ENCODE results near the gene IL3.
"Not testable (repeated sequence)": the region's sequence is repeated elsewhere in the genome, so short reads cannot be mapped to it uniquely, and the experiment has no call there.

The IL3 gene

DNA sequence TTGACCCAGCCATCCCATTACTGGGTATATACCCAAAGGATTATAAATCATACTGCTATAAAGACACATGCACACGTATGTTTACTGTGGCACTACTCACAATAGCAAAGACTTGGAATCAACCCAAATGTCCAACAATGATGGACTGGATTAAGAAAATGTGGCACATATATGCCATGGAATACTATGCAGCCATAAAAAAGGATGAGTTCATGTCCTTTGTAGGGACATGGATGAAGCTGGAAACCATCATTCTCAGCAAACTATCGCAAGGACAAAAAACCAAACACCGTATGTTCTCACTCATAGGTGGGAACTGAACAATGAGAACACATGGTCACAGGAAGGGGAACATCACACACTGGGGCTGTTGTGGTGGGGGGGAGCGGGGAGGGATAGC is 48.5 kb downstream of the IL3 start:
- not testable (repeated sequence) for DNase-seq (ENCODE audit: low spot score in 2 of 2); H3K27me3 Mint-ChIP-seq; H3K4me3 Mint-ChIP-seq; H3K27ac Mint-ChIP-seq (ENCODE audit: low read depth); H3K36me3 Mint-ChIP-seq (ENCODE audit: insufficient read depth); ATAC-seq (replicated peaks; ENCODE audit: extremely low read depth, poor library complexity, severe bottlenecking); H3K9me3 Mint-ChIP-seq
- peaks cover 46% of the 10 kb centered on the region for H3K4me1 Mint-ChIP-seq

DNA sequence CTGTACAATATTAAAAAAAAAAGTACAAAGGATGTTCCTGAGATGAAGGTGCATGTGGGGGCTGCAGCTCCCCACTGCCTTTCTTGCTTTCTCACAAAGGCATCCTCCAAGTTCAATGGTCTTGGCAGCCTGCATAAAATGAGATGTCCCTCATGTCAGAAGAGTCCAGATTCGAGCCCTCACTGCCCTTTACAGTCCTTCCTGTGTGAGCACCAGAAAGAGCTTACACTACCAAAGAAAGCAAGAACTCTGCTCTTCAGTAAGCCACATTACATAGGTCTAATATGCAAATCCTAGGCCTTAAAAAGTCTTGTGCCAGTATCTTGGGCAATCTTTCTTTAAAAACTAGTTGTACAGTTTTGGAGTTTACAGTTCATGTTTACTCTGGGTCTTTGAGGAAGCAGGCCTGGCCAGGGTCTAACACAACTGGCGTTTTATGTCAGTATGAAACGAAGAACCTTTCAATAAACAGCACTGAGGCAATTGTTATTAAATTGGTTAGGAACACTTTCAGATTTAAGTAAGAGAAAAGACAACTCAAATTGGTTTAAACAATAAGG is 49.1 kb downstream of the IL3 start:
- peaks cover 2% of the 10 kb centered on the region for H3K36me3 Mint-ChIP-seq (ENCODE audit: insufficient read depth)
- H3K9me3 Mint-ChIP-seq, result no peaks in the 10 kb centered on the region
- peaks cover 46% of the 10 kb centered on the region for H3K4me1 Mint-ChIP-seq
- no peak for DNase-seq (ENCODE audit: low spot score in 2 of 2)
- H3K27ac Mint-ChIP-seq (ENCODE audit: low read depth), result no peak overlapping the region
- ATAC-seq (replicated peaks; ENCODE audit: extremely low read depth, poor library complexity, severe bottlenecking), result no peak
- no peak overlapping the region for H3K4me3 Mint-ChIP-seq
- H3K27me3 Mint-ChIP-seq, result no peaks in the 10 kb centered on the region

DNA sequence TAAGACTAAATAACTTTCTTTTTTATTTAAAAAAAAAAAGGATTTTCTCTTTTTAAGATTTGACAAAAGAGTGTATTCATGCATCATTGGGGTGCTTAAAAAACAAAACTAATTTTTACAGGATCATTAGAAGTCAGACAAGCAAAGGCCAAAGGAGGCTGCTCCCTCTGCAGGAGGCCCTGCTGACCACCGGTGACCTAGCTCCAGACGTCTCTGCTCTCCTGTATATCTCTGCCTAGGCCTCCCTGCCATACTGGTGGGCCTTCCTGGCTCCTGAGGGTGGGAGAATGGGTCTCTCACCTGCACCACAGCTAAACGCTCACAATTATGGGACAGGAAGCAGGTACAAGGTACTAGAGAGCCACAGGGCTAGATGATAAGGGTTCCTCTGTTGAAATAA is 49.7 kb downstream of the IL3 start:
- no peak for DNase-seq (ENCODE audit: low spot score in 2 of 2)
- H3K27me3 Mint-ChIP-seq, result no peaks in the 10 kb centered on the region
- H3K4me3 Mint-ChIP-seq, result no peak overlapping the region
- no peak overlapping the region for H3K27ac Mint-ChIP-seq (ENCODE audit: low read depth)
- peaks cover 46% of the 10 kb centered on the region for H3K4me1 Mint-ChIP-seq
- ATAC-seq (replicated peaks; ENCODE audit: extremely low read depth, poor library complexity, severe bottlenecking), result no peak
- H3K9me3 Mint-ChIP-seq, result no peaks in the 10 kb centered on the region
- peaks cover 2% of the 10 kb centered on the region for H3K36me3 Mint-ChIP-seq (ENCODE audit: insufficient read depth)

DNA sequence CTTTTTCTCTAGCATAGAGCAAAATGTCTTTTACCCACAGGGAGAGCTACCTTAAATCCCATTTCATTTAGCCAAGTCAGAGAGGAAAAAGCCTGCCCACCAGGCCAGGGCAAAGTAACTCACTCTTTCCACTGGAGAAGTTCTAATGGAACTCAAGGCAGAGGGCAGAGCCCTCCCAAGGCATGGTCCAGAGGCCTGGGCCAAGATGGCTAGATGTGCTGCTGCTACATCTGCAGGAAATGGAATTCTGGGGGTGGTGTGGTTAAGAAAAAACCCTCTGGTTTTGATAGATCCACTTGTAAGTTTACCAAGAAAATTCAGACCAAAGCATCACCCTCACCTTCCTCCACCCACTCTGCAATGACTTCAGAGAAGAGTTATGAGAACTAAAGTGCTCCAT is 50.5 kb downstream of the IL3 start:
- DNase-seq (ENCODE audit: low spot score in 2 of 2) (no peak), ATAC-seq (replicated peaks; ENCODE audit: extremely low read depth, poor library complexity, severe bottlenecking) (no peak)
- Mint-ChIP-seq H3K27ac (ENCODE audit: low read depth) (no peak overlapping the region), H3K36me3 (ENCODE audit: insufficient read depth) (peaks cover 2% of the 10 kb centered on the region), H3K4me1 (peaks cover 45% of the 10 kb centered on the region), H3K4me3 (peak overlapping the region; percentile 3), H3K27me3 (no peaks in the 10 kb centered on the region), H3K9me3 (no peaks in the 10 kb centered on the region)

DNA sequence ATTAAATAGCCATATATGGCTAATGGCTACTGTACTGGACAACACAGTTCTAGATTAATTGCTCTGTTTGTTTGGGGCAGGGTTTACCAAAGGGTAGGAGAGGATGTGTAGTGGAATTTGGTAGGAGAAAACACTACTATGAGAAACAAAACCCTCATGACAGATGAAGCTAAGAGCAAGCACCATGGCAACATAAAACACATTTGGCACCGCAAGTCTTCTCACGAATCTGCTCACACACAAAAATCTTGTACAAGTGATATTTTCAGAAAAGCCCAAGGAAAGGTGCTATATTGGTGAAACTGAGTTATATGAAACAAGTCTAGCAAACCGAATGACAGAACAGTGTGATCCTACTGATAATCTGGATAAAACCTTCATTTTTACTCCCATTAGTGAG is 51.7 kb downstream of the IL3 start:
- peak overlapping the region; percentile 15 for H3K27ac Mint-ChIP-seq (ENCODE audit: low read depth)
- H3K4me1 Mint-ChIP-seq, result peaks cover 45% of the 10 kb centered on the region
- ATAC-seq (replicated peaks; ENCODE audit: extremely low read depth, poor library complexity, severe bottlenecking) (no peak), DNase-seq (ENCODE audit: low spot score in 2 of 2) (no peak)
- no peaks in the 10 kb centered on the region for H3K9me3 Mint-ChIP-seq
- no peaks in the 10 kb centered on the region for H3K27me3 Mint-ChIP-seq
- peaks cover 2% of the 10 kb centered on the region for H3K36me3 Mint-ChIP-seq (ENCODE audit: insufficient read depth)
- H3K4me3 Mint-ChIP-seq, result no peak overlapping the region
